Renal pelvis (tissue), 4 donors: ENCODE results near the gene HDAC4. TPM values are rescaled to one million over a fixed set of nuclear protein-coding genes. Genes with fewer than 3 reads are reported as not detected.

Experiments
- DNase-seq: peaks from one replicate; pipeline ENCODE4 v3.0.0-alpha.2; 2013
- polyA plus RNA-seq, 3 donors: library from polyadenylated mRNA; unstranded; fragments of 120-200 nt; gene quantifications; one replicate each; pipeline ENCODE4 v1.2.1, GENCODE V29; 2013; ENCODE audit not compliant: insufficient read length in 3 of 3

HDAC4 gene
- polyA plus RNA-seq, 3 donors = 13.7 to 23.9 (median 14.0) TPM

DNA sequence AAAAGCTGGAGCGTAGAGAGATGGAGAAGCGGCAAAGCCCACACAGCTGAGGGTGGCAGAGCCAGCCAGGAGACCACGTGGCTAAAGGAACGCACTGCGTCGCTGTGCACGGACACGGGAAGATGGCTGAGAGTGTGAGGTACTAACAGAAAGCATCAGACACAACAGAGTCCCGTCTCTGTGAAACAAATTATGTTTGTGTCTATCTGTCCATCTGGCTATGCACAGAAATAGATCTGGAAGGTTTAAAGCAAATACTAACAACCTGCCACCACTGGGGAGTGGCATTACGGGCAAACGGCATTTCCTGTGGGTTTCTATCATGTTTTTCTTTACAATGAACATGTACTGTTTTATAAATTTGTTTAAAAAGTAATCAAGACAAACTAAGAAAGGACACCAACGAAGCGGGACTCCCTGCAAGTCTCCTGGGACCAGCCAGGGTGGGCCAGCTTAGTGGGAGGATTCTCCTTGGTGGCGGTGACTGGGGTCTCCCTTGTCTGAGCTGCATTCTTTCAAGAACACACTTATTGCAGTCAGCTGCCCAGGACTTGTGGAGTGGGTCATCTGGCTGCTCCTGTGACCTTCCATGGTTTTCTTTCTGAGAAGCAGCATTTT, 290.8 kb downstream of the HDAC4 start:
- no peak for DNase-seq

DNA sequence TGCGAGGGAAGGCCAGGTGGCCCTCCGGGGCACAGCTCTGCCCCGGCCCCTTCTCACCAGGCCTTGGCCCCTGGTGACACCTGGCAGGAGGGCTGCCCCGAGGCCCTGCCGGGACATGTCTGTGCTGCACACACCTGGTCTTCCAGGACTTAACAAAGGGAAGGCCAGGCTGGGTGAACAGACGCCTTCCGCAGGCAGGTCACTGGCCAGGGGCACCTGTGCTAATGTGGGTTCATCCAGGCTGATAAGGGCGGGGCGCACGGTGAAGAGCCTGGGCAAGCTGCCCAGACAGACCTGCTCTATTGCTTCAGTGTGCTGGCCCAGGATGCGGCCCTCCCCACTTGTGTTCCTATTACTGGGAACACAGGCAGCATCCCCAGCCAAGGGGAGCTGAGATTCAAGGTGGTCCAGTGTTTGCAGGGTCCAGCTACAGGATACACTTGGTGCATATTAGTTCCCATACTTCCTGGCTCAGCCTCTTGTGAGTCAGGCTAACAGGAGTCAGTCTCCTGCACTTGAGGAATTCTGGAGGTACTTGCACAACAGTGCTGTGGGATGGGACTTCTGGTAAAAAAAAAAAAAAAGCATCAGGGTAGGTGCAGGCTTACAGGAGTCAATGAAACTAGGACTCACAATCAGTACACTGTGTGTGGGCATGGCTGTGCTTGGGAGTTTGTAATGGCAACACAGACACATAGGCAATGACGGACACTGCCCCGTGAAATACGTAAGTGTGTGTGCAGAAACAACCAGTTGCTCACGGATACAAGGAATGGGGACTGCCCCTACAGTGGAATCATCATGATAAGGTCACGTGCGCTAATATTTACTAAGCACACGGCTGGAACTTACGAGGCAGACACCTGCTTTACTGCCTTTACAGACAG, 291.5 kb downstream of the HDAC4 start:
- DNase-seq = no peak

DNA sequence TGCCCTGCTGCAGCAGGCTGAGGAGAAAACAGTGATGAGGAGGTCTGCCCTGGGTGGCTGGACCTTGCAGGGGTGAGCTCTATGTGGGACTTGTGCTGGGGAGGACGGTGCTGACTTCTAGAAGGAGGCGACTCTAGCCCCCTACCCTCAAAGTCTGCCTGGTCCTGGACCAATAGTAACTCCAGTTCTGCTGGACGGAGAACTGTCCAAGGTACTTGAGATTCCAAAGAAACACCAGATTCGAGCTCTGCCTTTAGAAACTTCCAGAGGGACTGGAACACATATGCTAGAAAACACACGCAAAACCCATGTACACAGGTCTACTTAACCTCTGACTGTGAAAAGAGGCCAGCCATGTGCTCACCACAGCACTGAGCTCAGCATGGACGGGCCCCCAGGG, 292.4 kb downstream of the HDAC4 start:
- no peak for DNase-seq

DNA sequence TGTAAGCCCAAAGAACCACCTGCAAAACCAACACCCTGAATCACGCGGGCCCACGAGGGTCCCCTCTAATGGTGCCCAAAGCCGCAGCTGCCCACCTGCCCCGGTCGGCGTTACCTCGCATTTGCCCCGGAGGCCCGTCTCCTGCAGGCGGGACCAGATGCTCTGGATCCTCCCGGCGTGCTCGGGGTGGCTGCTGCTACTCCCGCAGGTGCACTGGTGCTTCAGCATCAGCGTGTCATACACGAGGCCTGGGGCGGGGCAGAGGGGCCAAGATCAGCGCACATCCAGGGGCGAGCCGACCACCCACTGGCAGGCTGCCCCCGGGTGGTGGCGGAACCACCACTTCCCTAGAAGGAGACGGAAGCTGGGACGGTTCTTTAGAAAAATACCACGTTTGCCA, 292.9 kb downstream of the HDAC4 start:
- no peak for DNase-seq

DNA sequence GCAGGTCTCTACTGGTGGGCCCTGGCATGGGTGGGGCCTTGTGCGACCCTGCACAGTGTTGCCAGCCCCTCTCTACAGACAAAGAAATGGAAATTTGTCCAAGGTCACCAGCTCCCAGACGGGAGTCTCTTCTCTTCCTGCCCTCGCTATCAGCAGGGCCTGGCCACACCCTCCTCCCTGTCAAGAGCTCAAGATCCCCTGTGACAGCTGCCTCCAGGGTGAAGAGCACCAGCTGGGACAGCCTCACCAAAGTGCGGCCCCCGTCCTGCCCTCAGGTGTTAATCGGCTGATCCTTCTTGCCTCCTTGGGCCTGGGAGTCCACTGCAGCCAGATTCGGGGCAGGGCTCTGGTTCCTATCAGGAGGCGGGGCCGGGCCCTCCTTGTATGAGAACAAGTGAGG, 293.9 kb downstream of the HDAC4 start:
- DNase-seq = no peak

DNA sequence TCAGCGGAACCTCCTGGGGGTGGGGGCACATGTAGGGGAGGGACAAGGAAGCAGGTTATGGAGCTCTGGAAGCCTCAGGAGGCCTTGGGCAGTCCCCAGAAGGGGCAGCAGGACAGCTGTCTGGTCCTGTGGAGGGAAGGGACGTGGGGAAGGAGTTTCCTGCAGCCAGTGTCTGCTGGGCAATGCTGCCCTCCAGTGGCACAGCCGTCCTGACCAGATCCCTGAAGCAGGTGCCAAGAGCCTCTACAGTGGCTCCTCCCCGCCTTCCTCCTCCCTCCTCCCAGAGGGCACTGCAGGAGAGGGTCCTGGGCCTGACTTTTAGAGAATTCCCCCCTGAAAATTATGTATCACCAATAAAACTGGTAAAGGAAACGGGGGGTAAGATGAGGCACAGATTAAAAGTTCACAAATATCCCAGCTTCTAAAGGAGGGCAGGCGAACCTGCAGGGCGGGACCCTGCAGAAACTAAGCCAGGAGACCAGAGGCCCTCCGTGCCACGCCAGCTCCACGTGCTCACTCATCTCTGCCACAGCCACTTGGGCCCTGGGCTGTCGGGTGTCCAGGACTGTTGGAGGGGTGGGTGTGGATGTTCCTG, 294.4 kb downstream of the HDAC4 start:
- DNase-seq = peak; percentile 35

DNA sequence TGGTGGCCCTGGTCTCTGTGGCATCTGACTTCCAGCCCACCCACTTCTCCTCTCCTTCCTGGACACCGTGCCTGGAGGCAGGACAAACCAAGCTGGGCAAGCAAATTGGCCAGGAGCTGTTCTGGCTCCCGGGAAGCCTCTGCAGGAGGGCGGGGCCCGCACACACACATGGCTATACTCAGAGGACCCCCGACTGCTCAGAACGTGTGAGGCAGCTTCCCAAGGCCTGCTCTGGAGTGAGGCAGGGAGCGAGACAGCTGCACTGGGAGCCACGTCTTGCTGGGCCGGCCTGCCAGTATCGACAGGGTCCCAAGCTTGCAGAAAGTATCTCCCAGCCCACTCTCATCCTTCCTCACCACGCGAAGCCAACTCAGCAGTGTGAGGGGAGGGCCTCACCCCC, 295.6 kb downstream of the HDAC4 start:
- no peak for DNase-seq

DNA sequence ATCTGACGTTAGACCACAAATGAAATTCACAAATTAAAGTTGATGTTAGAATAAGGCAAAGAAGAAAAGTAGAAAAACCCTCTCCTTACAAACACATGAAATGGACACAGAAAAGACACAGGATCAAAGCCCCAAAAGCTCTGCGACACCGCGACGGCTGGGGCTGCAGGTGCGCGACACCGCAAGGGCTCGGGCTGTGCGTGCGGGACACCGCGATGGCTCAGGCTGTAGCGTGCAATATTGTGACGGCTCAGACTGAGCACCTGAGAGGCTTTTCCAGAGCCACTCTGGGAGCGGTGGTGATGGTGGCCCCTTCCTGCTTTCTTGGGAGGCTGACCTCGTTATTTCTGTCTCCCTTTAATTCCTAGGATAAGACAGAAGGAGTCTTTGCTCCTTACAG, 296.0 kb downstream of the HDAC4 start:
- DNase-seq = no peak

DNA sequence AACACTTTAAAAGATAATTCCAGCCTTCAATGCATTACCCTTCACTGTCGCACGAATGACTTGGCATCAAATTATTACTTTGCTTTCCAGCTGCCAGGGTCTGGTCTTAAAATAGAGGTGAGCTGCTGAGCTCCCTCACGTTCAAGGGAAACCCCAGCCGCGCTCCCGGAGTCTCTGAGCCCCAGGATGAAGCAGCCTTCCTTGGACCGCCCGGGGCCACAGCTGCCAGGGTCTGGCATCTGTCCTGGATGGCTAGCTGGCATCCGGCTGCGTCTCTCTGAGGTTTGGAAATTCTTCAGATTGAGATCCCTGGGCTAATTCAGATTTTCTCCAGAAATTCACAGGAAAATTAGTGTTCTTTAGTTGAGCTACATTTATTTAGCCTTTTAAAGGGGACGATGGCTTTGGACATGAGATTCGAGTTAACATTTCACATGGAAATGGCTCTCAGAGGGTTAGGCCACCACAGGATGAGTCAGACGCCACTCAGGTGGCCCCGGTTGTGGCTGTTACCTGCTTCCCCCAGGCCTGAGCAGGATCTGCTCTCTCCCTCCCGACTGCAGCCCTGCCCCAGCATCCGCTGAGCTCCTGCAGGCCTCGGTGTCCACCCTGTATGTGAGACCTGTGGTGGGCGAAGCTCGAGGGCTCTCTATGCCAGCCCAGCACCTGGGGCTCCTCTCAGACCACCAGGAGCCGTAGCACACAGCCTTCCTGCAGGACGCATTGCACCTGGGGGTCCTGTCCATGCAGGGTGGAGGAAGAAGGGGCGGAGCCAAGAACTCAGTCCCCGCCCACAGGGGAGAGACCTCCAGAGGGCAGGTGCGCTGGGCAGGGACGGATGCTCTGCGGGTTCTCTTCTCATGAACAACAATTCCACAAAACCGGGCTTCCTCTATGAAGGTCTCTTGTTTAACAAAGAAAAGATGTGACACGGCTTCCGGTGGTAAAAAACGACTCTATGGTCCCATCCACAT, 297.4 kb downstream of the HDAC4 start:
- no peak for DNase-seq

DNA sequence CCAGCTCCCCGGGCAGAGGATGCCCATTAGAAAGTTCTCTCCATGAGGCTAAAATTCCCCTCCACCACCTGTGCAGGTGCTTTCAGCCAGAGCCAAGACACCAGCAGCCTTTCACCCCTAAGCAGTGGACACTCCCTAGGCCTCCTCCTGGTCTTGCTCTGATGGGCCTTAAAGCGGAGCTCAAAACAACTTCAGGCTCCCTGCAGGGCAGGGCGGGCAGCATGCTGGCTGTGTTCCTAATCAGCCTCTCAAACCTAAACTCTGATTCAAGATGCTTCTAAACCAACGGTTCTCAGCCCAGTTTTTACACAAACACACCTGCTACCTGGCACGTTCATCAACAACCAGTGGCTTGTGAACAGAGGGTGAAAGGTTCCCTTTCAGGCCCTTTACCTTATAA, 298.6 kb downstream of the HDAC4 start:
- no peak for DNase-seq

DNA sequence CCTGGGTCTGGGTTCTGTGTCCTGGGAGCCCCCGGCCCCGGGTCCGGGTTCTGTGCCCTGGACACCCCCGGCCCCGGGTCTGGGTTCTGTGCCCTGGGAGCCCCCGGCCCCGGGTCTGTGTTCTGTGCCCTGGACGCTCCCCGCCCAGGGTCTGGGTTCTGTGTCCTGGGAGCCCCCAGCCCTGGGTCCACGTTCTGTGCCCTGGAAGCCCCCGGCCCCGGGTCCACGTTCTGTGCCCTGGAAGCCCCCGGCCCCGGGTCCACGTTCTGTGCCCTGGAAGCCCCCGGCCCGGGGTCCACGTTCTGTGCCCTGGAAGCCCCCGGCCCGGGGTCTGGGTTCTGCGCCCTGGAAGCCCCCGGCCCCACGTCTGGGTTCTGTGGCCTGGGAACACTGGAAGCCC, 299.0 kb downstream of the HDAC4 start:
- DNase-seq = no peak

DNA sequence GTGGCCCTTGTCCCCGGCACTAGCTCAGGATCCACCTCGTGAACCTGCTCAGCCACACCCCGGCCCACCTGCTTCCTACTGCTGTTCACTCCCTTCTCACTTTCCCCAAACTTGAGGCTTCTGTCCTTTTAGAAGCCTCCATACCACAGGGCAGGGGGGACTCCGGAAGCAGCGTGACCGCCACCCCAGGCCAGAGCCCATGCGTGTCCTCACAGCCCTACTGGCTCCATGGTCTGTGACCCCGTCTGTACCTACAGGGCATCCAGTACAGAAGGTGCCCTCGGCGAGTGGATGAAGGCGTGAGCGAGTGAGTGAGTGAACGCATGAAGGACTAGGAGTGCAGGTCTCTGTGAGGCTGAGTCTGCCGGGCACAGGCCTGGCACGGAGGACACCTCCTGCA, 299.7 kb downstream of the HDAC4 start:
- DNase-seq = no peak

DNA sequence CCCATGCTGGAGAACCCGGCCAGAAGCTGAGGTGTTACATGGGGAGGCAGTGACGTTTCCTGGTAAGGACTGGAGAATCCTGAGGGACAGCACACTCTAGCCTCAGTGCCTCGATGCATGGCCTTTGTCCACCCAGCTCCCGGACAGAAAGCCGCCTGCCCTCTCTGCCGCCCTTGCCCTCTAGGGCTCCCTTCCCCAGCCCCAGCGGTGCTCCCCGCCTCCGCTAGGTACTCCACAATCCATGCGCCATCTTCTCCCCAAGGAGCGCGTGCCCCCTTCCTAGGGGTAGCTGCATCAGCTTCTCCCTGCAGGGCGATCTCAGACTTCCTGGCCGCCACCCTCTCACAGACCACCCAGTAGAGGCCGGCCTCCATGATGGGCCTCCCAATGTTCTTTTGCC, 301.3 kb downstream of the HDAC4 start:
- DNase-seq = no peak

DNA sequence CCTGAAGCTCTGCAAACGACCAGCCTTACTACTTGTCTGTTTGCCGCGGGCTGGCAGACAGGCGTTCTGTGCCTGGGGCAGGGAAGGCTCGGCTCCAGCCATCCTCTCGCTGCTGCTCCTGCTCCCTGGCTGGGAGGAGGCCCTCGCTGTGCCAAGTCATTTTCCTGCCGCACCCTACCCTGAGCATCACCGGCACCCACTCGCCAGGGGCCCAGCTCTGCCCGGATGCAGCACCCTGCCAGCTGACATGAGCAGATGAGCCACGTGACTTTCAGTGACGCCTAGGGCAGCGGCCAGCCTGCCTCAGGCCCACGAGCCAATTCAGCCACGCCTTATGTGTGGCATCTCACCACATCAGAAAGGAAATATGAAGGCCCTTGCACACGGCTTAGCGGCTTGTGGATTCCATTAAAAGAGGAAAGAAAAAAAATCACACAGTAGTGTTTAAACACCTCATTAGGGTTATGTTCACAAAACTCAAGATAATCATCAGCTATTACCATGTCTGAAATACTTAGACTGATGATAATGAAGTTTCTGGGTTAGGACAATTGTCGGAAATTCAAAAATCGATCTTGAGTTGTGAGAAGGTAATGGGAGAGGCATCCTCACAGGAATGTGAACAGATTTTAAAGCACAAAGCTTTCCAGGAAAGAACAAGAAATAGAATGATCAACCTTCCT, 302.4 kb downstream of the HDAC4 start:
- DNase-seq = no peak

DNA sequence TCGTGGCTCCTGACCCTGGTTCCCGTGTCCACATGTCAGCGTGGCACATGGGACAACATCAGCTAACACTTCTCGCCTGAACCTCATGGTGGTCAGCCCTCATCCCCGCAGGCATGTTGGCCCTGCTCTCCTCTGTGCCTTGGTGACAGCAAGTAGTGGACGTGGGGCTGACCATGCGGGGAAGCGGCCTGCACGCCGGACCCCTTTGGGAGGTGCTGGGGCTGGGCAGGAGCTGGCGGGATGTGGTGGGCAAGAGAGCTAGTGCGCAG, 303.5 kb downstream of the HDAC4 start:
- DNase-seq = no peak

DNA sequence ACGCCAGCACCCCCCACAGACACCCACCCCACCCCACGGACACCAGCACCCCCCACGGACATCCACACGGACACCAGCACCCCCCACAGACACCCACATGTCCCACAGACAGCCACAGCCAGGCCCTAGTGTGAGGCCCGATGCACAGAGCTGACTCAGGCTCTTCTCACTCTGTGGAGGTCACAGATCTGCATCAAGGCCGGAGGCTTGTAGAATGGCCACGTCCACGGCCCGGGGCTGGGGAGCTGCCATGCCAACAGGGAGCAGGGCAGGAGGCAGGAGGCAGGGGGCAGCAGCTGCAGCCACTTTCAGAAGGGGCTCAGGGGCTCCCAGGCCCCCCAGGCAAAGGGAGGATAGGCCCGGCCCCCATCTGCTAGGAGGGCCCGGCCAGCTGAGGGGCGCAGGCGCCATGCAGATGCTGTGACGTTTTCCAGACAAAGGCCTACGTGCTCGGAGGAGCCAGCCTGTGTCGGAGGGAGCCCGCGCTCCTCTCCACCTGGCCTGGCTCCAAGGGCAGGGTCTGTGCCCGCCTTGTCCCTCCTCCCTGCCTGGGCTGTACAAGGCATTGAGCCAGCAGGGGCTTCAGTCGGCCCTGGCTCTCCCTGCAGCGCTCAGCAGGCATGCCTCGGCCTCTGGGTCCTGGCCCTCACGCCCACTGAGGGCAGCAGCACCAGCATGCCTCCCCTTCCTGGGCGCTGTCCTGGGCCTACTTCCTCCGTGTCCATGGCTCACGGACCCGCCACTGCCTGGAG, 304.0 kb downstream of the HDAC4 start:
- DNase-seq = no peak

DNA sequence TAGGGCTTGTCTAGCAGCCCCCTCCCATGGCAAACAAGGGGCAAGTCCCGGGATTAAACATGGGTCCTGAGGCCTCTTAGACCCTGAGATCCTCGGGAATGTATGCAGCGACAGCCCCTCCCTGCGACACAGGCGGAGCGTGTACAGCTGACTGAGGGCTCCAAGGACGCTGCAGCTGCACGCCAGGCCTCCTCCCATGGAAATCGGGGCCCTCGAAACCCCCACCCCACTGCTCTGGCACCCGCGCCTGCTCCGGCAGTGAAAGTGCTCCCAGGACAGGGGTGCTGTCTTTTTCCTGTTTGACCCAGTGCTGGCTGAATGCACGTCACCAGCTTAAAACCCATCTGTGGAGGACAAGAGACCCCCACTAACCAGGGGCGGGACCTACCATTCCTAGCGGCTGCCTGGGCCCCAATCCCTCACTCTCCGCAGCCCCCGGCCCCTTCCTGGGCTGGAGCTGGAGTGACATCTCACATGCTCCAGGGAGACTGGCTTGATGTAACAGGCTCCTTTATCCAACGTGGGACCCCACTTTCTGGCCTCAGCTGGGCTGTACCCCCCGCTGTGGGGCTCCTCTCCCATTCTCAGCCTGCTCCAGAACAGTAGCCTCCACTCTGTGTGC, 305.2 kb downstream of the HDAC4 start:
- DNase-seq = no peak

DNA sequence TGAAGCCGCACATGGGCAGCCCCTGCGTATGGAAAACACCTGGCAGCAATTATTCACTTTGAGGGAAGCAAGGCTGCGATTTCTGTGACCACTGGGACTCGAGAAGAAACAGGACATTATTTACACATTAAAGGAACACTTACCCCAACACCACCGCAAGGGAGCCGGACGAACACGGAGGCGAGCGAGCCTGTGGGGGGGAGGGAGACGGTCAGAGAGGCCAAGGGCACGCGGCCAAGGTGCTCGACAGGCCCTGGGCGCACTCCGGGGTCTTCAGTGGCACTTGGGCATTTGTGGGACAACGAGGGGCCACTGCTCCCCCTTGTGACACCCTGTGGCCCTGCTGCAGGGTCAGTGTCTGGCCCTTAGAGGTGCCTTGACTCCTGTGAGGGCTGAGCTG, 306.0 kb downstream of the HDAC4 start:
- DNase-seq = no peak

DNA sequence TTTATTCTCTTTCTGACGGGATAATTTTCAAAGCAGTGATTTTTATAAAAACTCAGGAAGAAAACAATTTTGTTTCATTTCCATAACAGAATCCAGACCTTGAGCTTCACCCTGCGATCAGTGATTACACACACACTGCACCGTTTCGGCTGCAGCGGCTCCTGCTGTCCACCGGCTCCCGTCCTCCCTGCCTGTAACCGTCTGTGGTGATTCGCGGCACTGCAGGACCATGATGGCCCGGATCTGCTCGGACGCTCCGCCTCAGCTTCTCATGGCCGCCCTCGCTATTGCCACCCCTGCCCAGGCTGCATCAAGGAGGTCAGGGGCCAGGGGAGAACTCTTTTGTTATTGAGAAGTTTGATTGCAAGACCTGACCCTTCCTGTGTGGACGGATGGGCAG, 306.9 kb downstream of the HDAC4 start:
- no peak for DNase-seq

DNA sequence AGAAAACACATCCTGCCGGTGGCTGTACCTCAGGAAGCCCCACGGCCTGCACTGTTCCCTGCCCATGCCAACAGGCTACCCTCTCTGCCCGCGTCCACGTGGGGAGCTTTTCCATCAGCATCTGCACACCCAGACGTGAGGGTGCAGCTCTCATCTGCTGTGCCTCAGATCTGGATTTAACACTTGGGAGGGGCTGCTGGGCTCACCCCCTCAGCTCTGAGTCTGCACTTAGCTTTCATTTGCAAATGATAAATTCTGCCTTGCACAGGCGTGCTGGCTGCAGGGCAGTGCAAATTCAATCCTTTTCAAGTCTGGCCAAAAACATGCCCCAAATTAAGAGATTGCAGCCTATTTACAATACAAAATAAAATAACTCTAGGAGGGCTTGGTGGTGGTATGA, 307.3 kb downstream of the HDAC4 start:
- no peak for DNase-seq
